DOHH2 (cell line): ENCODE results near the gene CRLF1.

Source experiments
- EZH2phosphoT487 ChIP-seq: fragments of 200-600 bp; sonication (generic); IDR thresholded peaks from 2 replicates; pipeline ENCODE4 v1.6.1; 2017; ENCODE audit warnings: borderline replicate concordance, mild to moderate bottlenecking, antibody characterized with exemption, low read length, moderate library complexity, mixed read lengths
- TF ChIP-seq, protein P1 (sequence below): fragments of 200-600 bp; sonication (generic); IDR thresholded peaks from one replicate; pipeline ENCODE4 v1.5.1; 2014; ENCODE audit warnings: antibody characterized with exemption, mild to moderate bottlenecking, low read depth, low read length; ENCODE audit not compliant: poor library complexity, severe bottlenecking

DNA sequence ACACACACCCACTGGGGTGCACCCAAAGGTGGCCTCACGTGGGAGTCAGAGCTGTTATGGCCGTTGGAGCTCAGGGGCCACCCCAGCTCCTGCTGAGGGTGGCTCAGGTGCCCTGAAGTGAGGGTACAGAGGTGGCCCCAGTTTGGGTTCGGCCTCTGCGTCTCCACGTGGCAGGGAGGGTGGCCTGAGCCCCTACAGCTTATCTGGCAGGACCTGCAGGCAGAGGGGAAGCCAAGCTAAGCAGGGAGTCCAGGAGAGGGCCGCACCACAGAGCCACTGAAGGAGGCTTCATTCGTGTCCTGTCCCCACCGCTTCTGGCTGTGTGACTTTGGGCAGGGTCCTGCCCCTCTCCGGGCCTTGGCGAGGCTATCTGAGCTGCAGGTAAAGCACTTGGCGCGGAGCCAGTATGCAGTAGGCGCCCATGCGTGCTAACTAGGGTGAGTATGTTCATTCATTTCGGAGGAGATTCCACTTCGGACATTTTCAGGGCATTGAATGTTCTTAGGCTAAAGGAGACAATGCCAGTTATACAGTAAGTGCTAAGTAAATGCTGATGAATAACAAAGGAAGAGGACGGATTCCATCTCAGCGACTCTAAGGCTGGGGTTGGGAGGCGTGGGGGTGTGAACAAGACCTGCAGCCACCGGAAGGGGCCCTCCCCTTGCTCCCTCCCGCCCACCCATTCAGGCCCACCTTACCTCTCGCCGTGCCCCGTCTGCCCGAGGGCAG, 13.1 kb downstream of the CRLF1 start:
- TF ChIP-seq, protein P1, sequence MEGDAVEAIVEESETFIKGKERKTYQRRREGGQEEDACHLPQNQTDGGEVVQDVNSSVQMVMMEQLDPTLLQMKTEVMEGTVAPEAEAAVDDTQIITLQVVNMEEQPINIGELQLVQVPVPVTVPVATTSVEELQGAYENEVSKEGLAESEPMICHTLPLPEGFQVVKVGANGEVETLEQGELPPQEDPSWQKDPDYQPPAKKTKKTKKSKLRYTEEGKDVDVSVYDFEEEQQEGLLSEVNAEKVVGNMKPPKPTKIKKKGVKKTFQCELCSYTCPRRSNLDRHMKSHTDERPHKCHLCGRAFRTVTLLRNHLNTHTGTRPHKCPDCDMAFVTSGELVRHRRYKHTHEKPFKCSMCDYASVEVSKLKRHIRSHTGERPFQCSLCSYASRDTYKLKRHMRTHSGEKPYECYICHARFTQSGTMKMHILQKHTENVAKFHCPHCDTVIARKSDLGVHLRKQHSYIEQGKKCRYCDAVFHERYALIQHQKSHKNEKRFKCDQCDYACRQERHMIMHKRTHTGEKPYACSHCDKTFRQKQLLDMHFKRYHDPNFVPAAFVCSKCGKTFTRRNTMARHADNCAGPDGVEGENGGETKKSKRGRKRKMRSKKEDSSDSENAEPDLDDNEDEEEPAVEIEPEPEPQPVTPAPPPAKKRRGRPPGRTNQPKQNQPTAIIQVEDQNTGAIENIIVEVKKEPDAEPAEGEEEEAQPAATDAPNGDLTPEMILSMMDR, result no peak
- no peak for TF ChIP-seq EZH2phosphoT487
